GM12801 (cell line): ENCODE measurements around the gene ATP9B.

Source experiments
- TF ChIP-seq, protein P1 (sequence below): IDR thresholded peaks from one replicate; pipeline ENCODE4 v1.5.1; 2011; ENCODE audit warnings: control low read depth; ENCODE audit not compliant: insufficient read length; ENCODE audit errors: extremely low read depth

Gene ATP9B

DNA sequence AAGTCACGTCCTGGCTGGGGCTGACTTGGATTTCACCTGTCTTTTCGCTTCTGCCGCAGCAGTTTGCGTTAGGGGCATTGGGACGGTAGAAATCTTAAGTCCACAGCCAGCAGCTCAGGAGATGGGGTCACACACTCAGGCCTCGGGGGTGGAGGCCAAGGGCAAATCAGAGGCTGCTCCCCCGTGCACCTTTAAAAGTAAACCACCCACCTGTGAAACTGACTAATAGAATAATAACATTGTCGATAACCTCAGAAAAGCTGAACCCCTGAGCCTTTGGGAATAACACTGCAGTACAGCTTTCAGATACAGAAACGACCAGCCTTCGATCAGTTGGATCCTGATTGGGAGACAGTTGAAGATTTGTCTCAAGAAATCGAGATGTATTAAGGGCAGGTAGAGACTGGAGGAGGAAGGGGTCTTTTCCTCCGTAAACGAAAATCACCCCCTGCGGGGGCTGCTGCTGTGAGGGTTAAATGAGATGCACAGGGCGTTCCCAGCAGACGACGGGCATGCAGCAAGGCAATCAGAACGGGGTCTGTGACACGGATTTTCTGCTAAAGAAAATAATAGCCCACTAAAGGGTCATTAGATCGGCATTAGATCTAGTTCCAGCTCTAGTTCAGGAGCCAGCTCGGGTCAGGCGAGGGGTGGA lies 310.2 kb downstream of the ATP9B start:
- TF ChIP-seq, protein P1, sequence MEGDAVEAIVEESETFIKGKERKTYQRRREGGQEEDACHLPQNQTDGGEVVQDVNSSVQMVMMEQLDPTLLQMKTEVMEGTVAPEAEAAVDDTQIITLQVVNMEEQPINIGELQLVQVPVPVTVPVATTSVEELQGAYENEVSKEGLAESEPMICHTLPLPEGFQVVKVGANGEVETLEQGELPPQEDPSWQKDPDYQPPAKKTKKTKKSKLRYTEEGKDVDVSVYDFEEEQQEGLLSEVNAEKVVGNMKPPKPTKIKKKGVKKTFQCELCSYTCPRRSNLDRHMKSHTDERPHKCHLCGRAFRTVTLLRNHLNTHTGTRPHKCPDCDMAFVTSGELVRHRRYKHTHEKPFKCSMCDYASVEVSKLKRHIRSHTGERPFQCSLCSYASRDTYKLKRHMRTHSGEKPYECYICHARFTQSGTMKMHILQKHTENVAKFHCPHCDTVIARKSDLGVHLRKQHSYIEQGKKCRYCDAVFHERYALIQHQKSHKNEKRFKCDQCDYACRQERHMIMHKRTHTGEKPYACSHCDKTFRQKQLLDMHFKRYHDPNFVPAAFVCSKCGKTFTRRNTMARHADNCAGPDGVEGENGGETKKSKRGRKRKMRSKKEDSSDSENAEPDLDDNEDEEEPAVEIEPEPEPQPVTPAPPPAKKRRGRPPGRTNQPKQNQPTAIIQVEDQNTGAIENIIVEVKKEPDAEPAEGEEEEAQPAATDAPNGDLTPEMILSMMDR, result no peak

DNA sequence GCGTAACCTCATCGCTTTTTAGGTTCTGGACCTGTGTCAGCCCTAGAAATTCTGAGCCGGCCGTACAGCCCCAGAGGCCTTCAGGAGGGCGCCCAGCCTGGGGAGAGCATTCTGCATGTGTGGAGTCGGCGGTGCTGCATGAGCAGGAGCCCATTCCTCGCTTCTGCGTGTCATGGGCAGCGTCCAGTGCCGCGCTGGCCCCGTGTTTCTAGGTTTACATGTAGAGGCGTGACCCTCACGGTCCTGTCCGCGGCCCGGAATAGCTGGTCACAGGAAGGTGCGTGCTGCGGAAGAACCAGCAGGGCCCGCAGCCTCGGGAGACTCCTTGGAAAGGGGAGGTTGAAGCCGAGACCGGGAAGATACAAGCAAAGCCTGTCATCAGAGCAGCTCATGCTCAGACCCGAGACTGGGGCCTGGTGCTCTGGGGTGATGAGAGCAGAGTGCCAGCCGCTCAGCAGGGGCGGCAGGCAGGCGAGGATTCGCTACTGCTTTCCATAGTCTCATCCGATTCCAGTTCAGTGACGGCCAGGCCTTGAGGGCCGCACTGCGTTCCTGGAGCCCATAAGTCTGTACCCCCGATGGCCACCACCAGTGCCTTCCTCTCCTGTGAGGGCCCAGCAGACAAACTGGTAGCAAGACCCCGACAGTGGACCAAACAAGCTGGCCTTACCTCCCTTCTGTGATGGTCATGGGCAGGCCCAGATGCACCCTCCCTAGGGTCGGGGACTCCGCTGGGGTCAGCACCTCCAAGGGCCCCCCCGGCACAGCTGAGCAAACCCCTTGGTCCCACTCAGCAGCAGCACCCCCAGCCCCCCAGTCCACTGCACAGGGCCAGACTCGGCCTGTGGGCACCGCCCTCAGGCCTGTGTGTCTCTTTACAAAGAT lies 311.0 kb downstream of the ATP9B start:
- TF ChIP-seq, protein P1, result no peak

DNA sequence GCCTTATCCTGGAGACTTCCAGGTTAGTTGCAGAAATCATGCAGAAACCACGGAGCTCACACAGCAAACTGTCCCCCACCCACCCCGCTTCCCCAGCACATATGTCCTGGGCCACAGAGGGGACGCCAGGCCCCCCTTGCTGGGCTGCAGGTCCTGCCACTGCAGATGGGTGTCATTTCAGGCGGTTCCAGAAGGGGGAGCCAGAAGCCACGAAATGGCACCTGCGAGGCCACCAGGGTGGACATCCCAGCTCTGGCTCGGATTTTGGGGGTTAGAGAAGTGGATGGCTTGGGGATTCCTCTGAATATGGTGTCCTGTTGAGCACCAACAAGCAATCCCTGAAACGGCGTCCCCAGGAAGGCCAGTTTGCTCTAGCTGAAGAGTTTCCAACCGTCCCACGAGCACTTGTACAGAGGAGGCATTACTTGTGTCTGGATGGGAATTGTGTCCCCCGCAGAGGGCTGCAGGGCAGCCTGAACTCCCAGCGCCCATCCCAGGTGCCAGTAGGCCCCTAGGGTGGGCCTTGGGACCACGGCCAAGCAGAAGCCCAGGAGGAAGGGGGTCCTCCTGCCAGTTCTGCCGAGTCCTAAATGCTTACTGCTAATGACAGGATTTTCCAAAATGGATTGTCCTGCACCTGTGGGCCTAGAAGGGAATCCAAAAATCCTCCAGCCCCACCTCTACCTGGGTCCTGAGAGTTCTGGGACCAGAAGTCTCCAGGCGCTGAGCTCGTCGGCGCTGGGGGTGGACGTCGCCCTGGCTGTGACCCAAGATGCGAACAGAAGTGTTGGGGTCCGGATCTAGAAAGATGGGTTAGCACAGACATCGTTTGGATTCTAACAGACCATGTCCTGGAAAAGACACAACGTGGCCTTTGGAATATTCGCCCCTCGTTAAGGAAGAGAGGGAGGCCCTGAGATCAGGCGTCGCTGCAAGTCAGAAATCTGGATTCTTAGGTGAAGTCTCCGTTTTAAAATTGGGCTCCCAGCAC lies 311.9 kb downstream of the ATP9B start:
- TF ChIP-seq, protein P1, result no peak

GRCh38 chr18:79381811-79382311 lies 312.7 kb downstream of the ATP9B start:
- TF ChIP-seq, protein P1, result no peak

GRCh38 chr18:79382681-79383387 lies 313.6 kb downstream of the ATP9B start:
- TF ChIP-seq, protein P1, result no peak

DNA sequence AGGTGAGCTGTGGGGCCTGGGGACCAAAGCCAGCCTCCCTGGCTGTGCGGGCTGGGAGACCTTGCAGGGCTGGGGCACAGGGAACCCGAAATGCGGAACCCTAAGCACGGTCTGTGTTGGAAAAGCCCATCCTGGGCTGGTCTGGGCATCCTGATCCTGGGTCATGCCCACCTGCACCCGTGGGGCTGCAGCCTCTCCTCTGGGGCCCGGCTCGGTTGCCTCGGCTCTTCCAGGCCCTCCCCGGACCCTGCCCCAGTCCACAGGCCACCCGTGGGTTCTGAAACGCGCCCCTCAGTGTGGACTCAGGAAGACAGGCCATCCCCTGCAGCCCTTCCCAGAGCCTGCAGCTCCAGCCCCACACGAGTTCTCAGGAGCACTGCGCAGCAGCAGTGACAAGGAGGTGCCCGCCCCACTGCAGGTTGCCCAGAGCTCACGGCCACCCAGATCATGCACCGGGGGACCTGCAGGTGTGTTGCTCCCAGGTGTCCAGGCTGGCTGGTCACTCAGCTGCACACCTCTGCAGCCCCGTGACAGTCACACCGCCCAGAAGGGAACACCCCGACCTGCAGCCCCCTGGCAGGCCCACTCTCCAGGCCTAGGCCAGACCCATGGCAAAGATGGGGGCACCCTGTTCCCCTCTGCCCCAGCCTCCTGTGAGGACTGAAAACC lies 314.3 kb downstream of the ATP9B start:
- TF ChIP-seq, protein P1, result no peak
